COR-L47 (cell line): ENCODE data around the gene MEG3.

Source experiments
- DNase-seq: peaks from one replicate; lab custom pipeline; 2025; lab: John Stamatoyannopoulos, UW

Gene MEG3

GRCh38 chr14:100832311-100832960, 6.5 kb downstream of the MEG3 start:
- DNase-seq: no peak

DNA sequence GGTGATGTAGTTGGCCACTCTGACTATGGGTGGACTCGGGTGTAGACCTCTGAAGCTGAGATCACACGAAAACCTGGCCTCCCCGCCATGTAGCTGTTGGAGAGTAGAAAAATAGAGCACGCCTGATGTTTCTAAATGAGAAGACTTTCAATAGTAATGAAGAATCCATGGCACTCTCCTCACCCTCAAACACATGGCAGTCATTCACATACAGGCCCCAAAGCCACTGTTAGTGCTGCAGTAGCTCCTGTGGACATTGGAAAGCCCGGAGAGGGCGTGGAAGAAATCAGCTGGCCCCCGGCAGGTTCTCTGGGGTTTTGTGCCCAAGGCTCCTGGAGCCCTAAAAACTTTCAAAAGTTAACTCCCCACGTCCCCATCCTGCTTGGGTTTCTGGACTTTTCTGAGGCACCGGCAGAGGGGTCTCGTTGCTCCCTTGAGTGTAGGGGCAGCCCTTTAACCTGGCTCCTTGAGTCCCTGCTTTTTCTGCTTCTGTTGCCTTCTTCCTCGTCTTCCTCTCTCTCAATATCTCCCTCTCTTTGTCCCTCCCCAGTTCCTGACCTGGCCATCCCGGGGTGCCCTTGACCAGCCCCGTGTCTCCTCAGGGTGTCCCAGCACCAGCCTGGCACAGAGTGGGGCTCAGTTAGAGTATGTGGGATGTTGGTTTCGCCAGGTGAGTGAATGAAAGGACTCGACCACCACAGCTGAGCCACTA, 8.3 kb downstream of the MEG3 start:
- no peak for DNase-seq

- no peak for DNase-seq
Measured at GRCh38 chr14:100834794-100835547, 9.1 kb downstream of the MEG3 start.

DNA sequence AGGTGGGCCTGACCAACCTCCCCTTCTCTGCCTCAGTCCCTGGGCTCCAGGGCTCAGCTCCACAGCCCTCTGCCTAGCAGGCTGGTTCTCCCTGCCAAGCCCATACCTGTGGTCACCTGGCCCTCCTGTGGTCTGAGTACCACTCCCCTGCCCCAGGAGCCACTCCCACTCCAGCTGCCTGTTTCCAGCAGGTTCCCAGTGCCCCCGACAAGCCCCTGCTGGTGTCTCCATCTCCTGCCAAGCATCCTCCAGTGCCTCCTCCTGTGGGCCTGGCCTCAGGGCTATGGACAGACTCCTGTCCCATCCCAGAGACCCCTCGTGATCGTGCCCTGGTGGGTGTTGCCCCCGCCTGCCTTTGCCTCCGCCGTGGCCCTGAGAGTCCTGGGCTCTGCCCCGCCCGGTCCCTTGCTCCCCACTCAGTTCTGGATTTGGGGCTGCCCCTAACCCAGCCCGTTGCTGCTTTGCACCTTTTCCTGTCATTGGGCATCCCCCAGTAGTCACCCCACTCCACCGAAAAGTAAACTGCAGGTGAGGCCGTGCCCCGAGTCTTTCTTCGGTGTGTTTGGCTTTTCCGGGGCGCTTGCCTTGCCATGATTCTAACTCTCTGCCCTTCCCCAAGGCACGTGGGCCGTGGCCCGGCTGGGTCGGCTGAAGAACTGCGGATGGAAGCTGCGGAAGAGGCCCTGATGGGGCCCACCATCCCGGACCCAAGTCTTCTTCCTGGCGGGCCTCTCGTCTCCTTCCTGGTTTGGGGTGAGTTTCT, 9.8 kb downstream of the MEG3 start:
- DNase-seq: no peak

- DNase-seq: no peak
Measured at GRCh38 chr14:100836311-100836805, 10.4 kb downstream of the MEG3 start.

DNA sequence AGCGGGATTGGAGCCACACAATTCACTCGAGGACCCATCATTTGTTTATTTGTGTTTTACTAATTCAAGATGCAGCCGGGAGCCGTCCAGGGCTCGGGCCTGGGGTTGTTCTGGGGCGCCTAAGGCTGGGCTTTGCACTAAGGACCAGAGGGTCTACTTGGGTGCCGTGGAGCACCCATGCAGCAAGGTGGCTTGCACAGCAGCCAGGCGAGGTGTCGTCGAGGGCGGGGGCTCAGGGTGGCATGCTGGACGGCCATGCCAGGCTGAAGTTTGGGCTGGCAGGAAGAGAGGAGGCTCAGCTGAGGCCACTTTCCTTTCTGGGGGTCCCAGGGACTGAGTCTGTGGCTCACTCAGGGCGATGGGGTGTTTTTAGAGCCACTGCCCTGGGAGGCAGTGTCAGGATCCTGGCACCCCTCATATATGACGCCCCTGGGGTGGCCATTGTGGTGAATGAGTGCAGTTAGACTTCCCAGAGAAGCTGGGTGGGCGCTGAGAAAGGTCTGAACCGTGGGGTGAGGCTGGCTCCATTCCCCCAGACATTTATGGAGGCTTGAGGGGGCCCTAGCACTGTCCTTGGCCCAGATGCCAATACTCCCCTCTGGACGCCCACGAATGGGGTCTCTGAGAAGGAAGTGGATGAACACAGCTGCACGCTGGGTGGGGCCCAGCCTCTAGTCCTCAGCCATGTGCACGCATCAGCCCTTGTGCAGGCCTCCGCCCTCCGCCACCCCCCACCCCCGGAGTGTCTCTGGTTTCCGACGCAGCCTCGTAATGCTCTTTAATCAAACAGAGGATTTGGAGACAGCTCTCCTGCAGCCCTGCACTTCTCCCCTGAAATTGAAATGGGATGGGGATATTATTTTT, 11.3 kb downstream of the MEG3 start:
- DNase-seq: no peak

DNA sequence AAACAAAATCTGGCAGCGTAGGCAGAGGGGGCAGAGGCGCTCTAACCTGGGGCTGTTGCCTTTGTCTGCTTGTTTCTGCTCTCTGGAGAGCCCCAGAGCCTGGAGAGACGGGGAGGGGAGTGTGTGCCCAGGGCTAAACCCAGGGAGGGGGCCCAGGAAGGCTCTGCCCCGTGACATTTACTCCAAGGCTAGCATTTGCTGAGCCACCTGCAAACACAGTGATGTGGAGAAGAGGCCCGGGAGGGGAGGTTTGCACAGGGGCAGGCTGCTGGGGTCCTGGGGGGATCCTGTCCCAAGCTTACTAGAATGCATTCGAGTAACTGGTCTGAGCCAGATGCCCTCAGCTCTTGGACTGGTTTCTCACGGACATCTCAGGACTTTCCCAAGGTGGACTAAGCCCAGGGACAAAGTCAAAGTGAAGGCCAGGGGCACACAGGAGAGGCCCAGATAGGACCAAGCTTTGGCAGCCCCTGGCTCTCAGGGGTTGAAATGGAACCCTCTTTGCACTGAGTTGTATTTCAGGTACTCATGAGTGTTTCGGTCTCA, 12.0 kb downstream of the MEG3 start:
- DNase-seq: no peak

- no peak for DNase-seq
Measured at GRCh38 chr14:100838493-100839314, 12.8 kb downstream of the MEG3 start.

GRCh38 chr14:100839315-100839585, 13.3 kb downstream of the MEG3 start:
- no peak for DNase-seq

GRCh38 chr14:100839681-100840111, 13.8 kb downstream of the MEG3 start:
- DNase-seq: no peak

DNA sequence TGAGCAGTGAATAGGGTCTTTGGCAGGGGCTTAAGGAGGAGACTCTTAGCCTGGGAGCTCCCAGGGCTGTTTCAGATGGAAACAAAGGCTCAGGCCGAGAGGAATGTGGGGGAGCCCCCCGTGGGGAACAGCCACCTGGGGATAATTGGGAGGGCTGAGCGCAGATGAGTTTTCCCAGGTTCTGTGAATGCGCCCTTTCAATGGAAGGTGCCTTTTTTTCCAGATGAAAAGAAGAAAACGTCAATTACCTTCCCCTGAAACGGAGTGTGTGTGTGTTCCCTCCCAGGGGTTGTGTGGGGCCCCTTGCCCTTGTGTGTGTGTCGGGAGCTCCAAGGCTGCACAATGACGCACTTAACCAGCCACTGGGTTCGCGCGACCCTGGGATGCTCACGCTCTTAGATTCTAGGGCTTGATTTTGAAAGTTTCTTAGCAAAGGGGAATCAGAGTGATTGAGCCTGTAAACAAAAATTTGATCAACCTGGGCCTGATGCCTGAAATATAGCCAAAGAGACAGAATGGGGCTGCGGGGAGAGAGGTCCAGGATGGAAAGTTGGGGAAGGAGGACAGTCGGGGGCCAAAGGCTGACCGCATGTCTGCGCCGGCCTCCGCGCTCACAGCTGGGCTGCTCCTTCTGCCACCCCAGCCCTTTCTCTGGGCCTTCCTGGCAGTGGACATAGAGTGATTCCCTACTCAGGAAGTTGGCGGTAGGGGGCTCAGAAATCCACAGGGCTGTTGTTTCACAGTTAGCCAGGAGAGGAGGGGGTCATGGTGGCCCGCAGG, 14.6 kb downstream of the MEG3 start:
- DNase-seq: no peak

DNA sequence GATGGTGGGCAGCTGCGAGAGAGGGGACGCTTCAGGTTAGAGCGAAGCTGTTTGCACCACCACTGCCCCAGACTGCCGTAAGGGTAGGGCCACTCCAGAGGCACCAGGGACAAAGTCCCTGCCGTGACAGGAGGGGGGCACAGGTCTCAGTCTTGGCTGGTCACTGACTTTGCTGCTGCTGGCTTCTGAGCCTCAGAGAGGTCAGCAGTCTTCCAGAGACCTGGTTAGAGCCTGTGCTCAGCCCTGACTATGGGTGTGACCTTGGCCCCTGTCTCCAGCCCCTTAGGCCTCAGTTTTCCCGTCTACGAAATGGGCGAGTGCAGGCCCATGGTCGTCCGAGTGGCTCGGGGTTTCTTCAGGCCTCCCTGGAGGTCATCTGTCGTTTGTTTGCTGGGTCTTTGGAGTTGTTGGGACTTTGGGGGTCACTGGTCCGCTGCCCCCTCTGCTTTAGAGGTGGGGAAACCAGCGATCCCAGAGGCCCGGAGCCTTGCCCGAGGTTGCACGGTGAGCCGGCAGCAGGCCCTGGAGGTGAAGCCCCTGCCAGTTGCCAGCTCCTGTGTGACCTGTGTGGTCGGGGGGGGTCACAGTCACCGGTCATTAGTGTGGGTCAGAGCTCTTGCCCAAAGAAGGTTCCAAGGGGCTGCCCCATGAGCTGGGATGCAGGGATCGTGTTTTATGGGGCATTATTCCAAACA, 15.3 kb downstream of the MEG3 start:
- no peak for DNase-seq

DNA sequence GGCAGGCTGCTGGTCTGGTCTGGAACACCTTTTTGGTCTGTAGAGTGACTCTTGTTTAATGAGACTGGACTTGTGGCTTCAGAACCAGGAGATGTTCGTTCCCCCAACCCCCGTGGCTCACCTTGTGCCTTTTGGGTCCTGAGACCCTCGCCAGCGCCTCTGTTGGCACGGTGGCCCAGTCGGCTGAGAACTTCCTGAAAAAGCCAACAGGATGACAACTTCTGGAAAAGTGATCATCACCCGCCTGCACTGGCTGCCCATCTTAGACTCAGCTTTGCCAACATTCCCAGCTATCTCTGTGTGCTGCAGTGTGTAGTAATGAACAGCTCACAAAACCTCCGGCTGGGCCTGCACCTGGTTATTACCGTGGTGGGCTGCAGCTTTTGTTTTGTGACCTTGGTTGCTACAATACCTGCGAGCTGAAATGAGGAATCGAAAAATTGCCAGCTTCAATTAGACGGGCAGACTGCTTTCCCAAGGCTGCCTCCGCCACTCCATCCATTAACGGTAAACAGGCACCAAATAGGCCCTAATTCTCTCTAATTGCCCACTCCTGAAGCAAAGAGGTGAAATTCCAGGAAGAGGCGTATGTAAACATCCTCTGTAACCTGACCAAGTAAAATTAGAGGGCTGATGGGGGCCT, 16.0 kb downstream of the MEG3 start:
- peak; percentile 84 for DNase-seq

- no peak for DNase-seq
Measured at GRCh38 chr14:100842799-100843198, 16.9 kb downstream of the MEG3 start.

- DNase-seq: no peak
Measured at GRCh38 chr14:100844082-100844408, 18.1 kb downstream of the MEG3 start.

DNA sequence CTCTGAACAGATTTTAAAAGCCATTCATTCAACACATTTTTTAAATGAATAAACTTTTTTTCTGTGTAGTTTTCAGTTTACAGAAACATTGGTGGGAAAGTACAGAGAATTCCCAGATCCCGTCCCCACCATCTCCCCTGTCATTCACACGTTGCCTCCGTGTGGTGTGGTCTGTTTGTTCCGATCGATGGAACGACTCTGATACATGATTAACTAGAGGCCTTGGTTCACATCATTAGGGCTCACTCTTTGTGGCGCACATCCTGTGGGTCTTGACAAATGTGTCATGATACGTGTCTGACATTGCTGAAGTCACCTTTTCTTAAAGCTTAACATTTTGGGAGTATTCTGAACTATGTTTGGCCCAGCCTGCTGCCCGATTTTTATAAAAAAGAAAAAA, 18.5 kb downstream of the MEG3 start:
- no peak for DNase-seq

GRCh38 chr14:100844846-100845245, 18.9 kb downstream of the MEG3 start:
- no peak for DNase-seq

DNA sequence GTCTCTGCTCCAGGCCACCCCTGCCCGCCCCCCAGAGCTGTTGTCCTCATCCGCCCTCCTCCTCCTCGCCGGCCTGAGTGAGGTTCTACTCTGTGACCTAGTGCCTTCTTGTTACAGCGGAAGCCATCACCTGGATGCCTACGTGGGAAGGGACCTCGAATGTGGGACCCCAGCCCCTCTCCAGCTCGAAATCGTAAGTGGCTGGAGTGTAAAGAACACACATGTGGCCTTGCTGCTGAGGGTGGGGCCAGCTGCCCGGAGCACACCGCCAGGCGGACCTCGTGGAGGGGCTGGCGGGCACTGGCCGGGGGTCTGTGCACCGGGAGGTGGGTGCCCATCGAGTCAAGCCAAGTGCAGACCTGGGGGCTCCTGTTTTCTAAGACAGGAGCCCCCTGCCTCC, 19.4 kb downstream of the MEG3 start:
- DNase-seq: no peak
